Endodermal cell (in vitro differentiated cells): ENCODE results near the gene TANGO2. TPM values are rescaled to one million over a fixed set of nuclear protein-coding genes. Genes with fewer than 3 reads are reported as not detected.

Experiments
- DNase-seq: peaks from one replicate; pipeline ENCODE4 v3.0.0-alpha.2; 2017
- H3K27ac ChIP-seq: 2 replicates; pipeline ENCODE4 v1.5.1; 2013; ENCODE audit warnings: mild to moderate bottlenecking, low read depth, low read length, moderate library complexity
- H3K27me3 ChIP-seq: 2 replicates; pipeline ENCODE4 v1.6.1; 2013; ENCODE audit warnings: mild to moderate bottlenecking, low read length, moderate library complexity; ENCODE audit not compliant: insufficient read depth, control insufficient read depth, poor library complexity, severe bottlenecking
- H3K36me3 ChIP-seq: 2 replicates; pipeline ENCODE4 v1.7.0; 2013; ENCODE audit warnings: mild to moderate bottlenecking, low read length, moderate library complexity; ENCODE audit not compliant: control insufficient read depth, insufficient read depth
- H3K4me1 ChIP-seq: one replicate; pipeline ENCODE4 v1.7.0; 2013; ENCODE audit warnings: low read length; ENCODE audit not compliant: control insufficient read depth, insufficient read depth
- H3K4me3 ChIP-seq: 2 replicates; pipeline ENCODE4 v1.5.1; 2013; ENCODE audit warnings: mild to moderate bottlenecking, low read length, moderate library complexity
- H3K9ac ChIP-seq: 2 replicates; pipeline ENCODE4 v1.6.1; 2013; ENCODE audit warnings: mild to moderate bottlenecking, low read length, moderate library complexity; ENCODE audit not compliant: poor library complexity, severe bottlenecking; ENCODE audit errors: extremely low read depth
- H3K9me3 ChIP-seq: 2 replicates; pipeline ENCODE4 v1.6.1; 2013; ENCODE audit warnings: mild to moderate bottlenecking, low read length, moderate library complexity; ENCODE audit not compliant: control insufficient read depth
- H3K27ac Mint-ChIP-seq: 2 replicates; pipeline ENCODE4 v1.8.0; 2020; ENCODE audit warnings: mixed read lengths
- H3K27me3 Mint-ChIP-seq: 2 replicates; pipeline ENCODE4 v1.8.0; 2021; ENCODE audit warnings: mild to moderate bottlenecking, mixed read lengths; ENCODE audit not compliant: insufficient read depth
- H3K36me3 Mint-ChIP-seq: 2 replicates; pipeline ENCODE4 v1.8.0; 2020; ENCODE audit warnings: low read depth, mixed read lengths
- H3K4me1 Mint-ChIP-seq: 2 replicates; pipeline ENCODE4 v1.8.0; 2020; ENCODE audit warnings: mixed read lengths
- H3K4me3 Mint-ChIP-seq: 2 replicates; pipeline ENCODE4 v1.8.0; 2020; ENCODE audit warnings: mild to moderate bottlenecking, moderate library complexity, mixed read lengths
- H3K9me3 Mint-ChIP-seq: 2 replicates; pipeline ENCODE4 v1.8.0; 2020; ENCODE audit warnings: mild to moderate bottlenecking, mixed read lengths
- CTCF ChIP-seq: fragments of 200-600 bp; sonication (generic); conservative IDR thresholded peaks from 2 replicates; pipeline ENCODE4 v1.5.0; 2021; ENCODE audit warnings: antibody characterized with exemption, mild to moderate bottlenecking
- WGBS, 2 experiments: methylation state at CpG; one replicate each; pipeline versions ENCODE4 v1.1.5 to v1.1.7; 2013; ENCODE audit warnings: missing lambda C conversion rate in 2 of 2, mixed read lengths in 1 of 2; ENCODE audit not compliant: insufficient coverage in 1 of 2, insufficient read length in 1 of 2; 5-methylcytosine and 5-hydroxymethylcytosine counted together
- total RNA-seq, 2 donors: library from RNA; stranded (reverse); fragmentation: NEBNext Ultra II Directional in 1 of 2; extraction: Animal tissue kit (Norgen Biotek cat#: 25700) in 1 of 2; gene quantifications; 2 replicates in 1 of 2; 3 replicates in 1 of 2; pipeline ENCODE4 v1.2.1, GENCODE V29; 2021

The TANGO2 gene
- total RNA-seq, 2 donors from 2014 or later: 19.9 to 21.8 TPM

GRCh38 chr22:20039683-20040325 is 18.9 kb downstream of the TANGO2 start:
- Mint-ChIP-seq H3K36me3 (peaks cover 35% of the 10 kb centered on the region), H3K9me3 (no peaks in the 10 kb centered on the region), H3K4me1 (peaks cover 5% of the 10 kb centered on the region), H3K27me3 (no peaks in the 10 kb centered on the region), H3K4me3 (no peak overlapping the region), H3K27ac (no peak overlapping the region)
- Histone ChIP-seq H3K4me3 (no peak overlapping the region), H3K27me3 (no peaks in the 10 kb centered on the region), H3K36me3 (peaks cover 9% of the 10 kb centered on the region), H3K9me3 (no peaks in the 10 kb centered on the region), H3K4me1 (no peaks in the 10 kb centered on the region), H3K27ac (no peak overlapping the region), H3K9ac (no peak overlapping the region)
- 90 to 97% methylated on average over 8 of the region's 9 CpGs for WGBS, 2 experiments
- no peak for DNase-seq
- TF ChIP-seq CTCF: no peak

- peaks cover 35% of the 10 kb centered on the region for H3K36me3 Mint-ChIP-seq
- H3K9me3 ChIP-seq: no peaks in the 10 kb centered on the region
- no peak overlapping the region for H3K4me3 ChIP-seq
- peaks cover 3% of the 10 kb centered on the region for H3K4me1 Mint-ChIP-seq
- H3K4me3 Mint-ChIP-seq: no peak overlapping the region
- peaks cover 9% of the 10 kb centered on the region for H3K36me3 ChIP-seq
- H3K9me3 Mint-ChIP-seq: no peaks in the 10 kb centered on the region
- no peaks in the 10 kb centered on the region for H3K27me3 ChIP-seq
- no peak overlapping the region for H3K27ac ChIP-seq
- TF ChIP-seq CTCF: no peak
- no peak for DNase-seq
- H3K27ac Mint-ChIP-seq: no peak overlapping the region
- no peaks in the 10 kb centered on the region for H3K27me3 Mint-ChIP-seq
- no peaks in the 10 kb centered on the region for H3K4me1 ChIP-seq
- 87 to 98% methylated on average over 3 to 7 of the region's 7 CpGs for WGBS, 2 experiments
- H3K9ac ChIP-seq: no peak overlapping the region
Measured at GRCh38 chr22:20040327-20041200, 19.7 kb downstream of the TANGO2 start.

GRCh38 chr22:20043057-20043996 is 22.4 kb downstream of the TANGO2 start:
- peaks cover 3% of the 10 kb centered on the region for H3K9me3 ChIP-seq
- H3K9ac ChIP-seq: no peak overlapping the region
- Mint-ChIP-seq H3K9me3 (peaks cover 8% of the 10 kb centered on the region), H3K27me3 (no peaks in the 10 kb centered on the region), H3K4me1 (no peaks in the 10 kb centered on the region), H3K4me3 (no peak overlapping the region), H3K27ac (no peak overlapping the region), H3K36me3 (peaks cover 41% of the 10 kb centered on the region)
- no peak for TF ChIP-seq CTCF
- no peak overlapping the region for H3K4me3 ChIP-seq
- WGBS, 2 experiments: 93 to 95% methylated on average over 18 to 26 of the region's 26 CpGs
- H3K4me1 ChIP-seq: no peaks in the 10 kb centered on the region
- H3K36me3 ChIP-seq: peaks cover 6% of the 10 kb centered on the region
- no peak overlapping the region for H3K27ac ChIP-seq
- H3K27me3 ChIP-seq: no peaks in the 10 kb centered on the region
- DNase-seq: no peak
